Uterus (tissue), 2 donors: Measurements from ENCODE around the gene PROZ.

ENCODE experiments used
- POLR2A ChIP-seq, 2 donors: fragments of 450-650 bp; IDR thresholded peaks; one replicate each; pipeline ENCODE4 v1.6.1; 2016; ENCODE audit warnings: antibody characterized with exemption in 2 of 2, mild to moderate bottlenecking in 1 of 2, moderate library complexity in 1 of 2
- TF ChIP-seq, protein P1 (sequence below), 4 experiments: fragments of 200-600 bp in 2 of 4; fragments of 450-650 bp in 2 of 4; sonication (generic) in 2 of 4; IDR thresholded peaks; one replicate each; pipeline ENCODE4 v1.5.1; 2016 to 2019; ENCODE audit warnings: antibody characterized with exemption in 4 of 4, mild to moderate bottlenecking in 2 of 4, moderate library complexity in 1 of 4

DNA sequence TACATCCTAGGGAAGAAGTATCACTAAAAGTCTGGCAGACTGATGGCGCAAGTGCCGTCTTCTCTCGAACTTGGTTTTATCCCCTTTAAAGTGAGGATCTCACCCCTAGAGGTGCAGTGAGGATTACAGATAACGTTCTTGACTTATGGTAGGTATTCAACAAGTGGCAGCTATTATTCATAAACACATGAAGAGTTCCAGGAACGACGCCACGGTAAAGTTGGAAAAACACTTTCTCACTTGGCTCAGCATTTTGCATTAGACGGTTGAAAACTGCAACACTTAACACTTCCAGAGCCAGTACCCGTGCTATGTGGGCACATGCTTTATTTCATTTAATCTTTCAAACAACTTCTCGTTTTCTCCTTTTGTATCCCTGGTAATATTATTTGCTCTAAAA, 8.7 kb downstream of the PROZ start:
- TF ChIP-seq, protein P1, sequence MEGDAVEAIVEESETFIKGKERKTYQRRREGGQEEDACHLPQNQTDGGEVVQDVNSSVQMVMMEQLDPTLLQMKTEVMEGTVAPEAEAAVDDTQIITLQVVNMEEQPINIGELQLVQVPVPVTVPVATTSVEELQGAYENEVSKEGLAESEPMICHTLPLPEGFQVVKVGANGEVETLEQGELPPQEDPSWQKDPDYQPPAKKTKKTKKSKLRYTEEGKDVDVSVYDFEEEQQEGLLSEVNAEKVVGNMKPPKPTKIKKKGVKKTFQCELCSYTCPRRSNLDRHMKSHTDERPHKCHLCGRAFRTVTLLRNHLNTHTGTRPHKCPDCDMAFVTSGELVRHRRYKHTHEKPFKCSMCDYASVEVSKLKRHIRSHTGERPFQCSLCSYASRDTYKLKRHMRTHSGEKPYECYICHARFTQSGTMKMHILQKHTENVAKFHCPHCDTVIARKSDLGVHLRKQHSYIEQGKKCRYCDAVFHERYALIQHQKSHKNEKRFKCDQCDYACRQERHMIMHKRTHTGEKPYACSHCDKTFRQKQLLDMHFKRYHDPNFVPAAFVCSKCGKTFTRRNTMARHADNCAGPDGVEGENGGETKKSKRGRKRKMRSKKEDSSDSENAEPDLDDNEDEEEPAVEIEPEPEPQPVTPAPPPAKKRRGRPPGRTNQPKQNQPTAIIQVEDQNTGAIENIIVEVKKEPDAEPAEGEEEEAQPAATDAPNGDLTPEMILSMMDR (IDR thresholded peaks at IDR 0.05) = no peak
- TF ChIP-seq POLR2A (IDR thresholded peaks at IDR 0.05) = no peak
